Measurements from ENCODE around the gene DNAL4. TPM values are rescaled to one million over a fixed set of nuclear protein-coding genes. Genes with fewer than 3 reads are reported as not detected.
A peak's percentile ranks its signal among the peaks of the same experiment; 100 is the strongest.

The DNAL4 gene
- total and polyA plus RNA-seq, 11 donors: 7.9 to 16.4 (median 10.4) TPM

DNA sequence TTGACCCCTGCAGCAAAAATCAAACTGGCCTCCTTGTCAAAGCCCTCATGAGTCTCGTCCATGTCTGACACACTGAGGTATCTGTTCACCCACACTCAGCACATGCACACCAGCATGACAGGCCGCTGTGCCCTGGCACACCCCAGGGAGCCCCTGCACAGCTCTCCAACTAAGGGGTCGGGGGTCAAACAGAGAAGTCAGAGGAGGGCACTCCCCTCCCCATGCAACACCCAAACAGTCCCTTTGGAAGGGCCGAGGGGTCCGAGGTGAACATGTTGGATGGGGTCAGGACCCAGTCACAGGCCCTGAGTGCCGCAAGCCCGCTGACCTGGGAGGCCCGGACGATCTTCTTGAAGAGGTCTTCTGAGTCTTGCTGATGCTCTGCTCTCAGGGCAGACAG, 52.8 kb downstream of the DNAL4 start:
- intact Hi-C loops (cut with DNase I): no loop called here
- peak in 3 of 5 donors; percentile 10 to 48 (median 26) for DNase-seq
- no peak for ATAC-seq
- Histone ChIP-seq H3K9me3 (no peaks in the 10 kb centered on the region), H3K27me3 (no peaks in the 10 kb centered on the region), H3K4me1 (peaks cover 0 to 6% (median 0%) of the 10 kb centered on the region in 12 donors), H3K27ac (no peak overlapping the region), H3K4me3 (no peak overlapping the region), H3K36me3 (peaks cover 8 to 100% (median 100%) of the 10 kb centered on the region in 9 donors)
- TF ChIP-seq POLR2A (IDR thresholded peaks at IDR 0.05): no peak
- TF ChIP-seq, protein P1, sequence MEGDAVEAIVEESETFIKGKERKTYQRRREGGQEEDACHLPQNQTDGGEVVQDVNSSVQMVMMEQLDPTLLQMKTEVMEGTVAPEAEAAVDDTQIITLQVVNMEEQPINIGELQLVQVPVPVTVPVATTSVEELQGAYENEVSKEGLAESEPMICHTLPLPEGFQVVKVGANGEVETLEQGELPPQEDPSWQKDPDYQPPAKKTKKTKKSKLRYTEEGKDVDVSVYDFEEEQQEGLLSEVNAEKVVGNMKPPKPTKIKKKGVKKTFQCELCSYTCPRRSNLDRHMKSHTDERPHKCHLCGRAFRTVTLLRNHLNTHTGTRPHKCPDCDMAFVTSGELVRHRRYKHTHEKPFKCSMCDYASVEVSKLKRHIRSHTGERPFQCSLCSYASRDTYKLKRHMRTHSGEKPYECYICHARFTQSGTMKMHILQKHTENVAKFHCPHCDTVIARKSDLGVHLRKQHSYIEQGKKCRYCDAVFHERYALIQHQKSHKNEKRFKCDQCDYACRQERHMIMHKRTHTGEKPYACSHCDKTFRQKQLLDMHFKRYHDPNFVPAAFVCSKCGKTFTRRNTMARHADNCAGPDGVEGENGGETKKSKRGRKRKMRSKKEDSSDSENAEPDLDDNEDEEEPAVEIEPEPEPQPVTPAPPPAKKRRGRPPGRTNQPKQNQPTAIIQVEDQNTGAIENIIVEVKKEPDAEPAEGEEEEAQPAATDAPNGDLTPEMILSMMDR (IDR thresholded peaks at IDR 0.05): no peak
- WGBS, 4 donors: 90 to 95% (median 93%) methylated on average over 9 of the region's 9 CpGs

DNA sequence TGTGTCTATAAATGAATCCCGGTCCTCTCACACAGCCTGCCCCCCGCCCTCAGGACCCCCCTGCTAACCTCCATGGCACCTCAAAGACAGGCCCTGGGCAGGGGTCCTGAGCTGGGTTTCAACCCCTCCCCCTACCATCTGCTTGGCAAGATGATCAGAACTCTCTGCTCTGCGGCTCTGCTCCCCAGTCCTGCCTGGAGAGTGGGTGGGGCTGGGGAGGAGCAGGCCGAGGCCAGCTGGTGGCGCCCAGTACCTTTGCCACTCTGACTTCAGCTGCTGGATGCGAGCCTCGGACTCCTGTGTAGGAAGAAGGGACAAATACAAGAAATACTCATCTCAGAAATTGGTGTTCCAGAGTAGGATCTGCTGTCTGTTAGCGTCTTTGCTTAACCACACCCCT, 53.2 kb downstream of the DNAL4 start:
- DNase-seq (peak in 2 of 5 donors; percentile 8 to 27), ATAC-seq (no peak)
- Histone ChIP-seq H3K27me3 (no peaks in the 10 kb centered on the region), H3K4me1 (peaks cover 0 to 8% (median 3%) of the 10 kb centered on the region in 12 donors), H3K27ac (no peak overlapping the region), H3K9me3 (no peaks in the 10 kb centered on the region), H3K36me3 (peaks cover 8 to 100% (median 100%) of the 10 kb centered on the region in 9 donors), H3K4me3 (no peak overlapping the region)
- WGBS, 4 donors: 83 to 90% (median 87%) methylated on average over 8 of the region's 8 CpGs
- TF ChIP-seq, protein P1 (IDR thresholded peaks at IDR 0.05): no peak
- no peak for TF ChIP-seq POLR2A (IDR thresholded peaks at IDR 0.05)
- intact Hi-C loops (cut with DNase I): no loop called here

DNA sequence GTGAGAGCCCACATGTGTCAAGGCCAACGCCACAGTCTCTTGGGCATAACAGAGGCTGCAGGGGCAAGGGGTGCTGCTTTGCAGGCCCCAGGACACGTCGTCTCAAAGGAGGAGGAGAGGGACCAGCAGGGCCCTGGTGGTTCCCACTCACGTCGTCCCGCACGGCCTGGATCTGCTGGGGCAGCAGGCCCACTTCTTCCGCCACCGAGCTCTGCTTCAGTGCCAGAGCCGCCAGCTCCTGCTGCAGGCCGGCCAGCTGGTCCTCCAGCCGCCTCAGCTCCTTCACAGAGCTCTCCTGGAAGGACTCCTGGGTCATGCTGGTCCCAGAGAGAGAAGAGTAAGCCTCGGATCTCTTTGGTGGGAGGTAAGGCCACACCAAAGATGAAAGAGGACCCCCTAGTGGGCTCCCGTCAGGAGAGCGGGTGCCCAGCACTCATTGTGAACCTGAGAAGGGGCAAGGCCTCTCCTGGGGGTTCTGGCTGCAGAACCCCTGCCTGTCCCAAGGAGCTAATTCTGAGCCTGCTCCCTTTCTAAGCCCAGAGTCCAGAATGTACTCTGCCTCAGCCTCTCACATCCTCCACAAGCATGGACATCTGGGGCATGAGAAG, 53.7 kb downstream of the DNAL4 start:
- peak overlapping the region in 1 of 12 donors; percentile 15 for H3K27ac ChIP-seq
- ATAC-seq: no peak
- intact Hi-C loops (cut with DNase I): no loop called here
- peaks cover 0 to 10% (median 4%) of the 10 kb centered on the region in 12 donors for H3K4me1 ChIP-seq
- no peak overlapping the region for H3K4me3 ChIP-seq
- TF ChIP-seq, protein P1 (IDR thresholded peaks at IDR 0.05): no peak
- TF ChIP-seq POLR2A (IDR thresholded peaks at IDR 0.05): no peak
- 87 to 93% (median 92%) methylated on average over 15 of the region's 15 CpGs for WGBS, 4 donors
- no peaks in the 10 kb centered on the region for H3K9me3 ChIP-seq
- peaks cover 8 to 100% (median 97%) of the 10 kb centered on the region in 9 donors for H3K36me3 ChIP-seq
- peak in 3 of 5 donors; percentile 12 to 53 (median 13) for DNase-seq
- no peaks in the 10 kb centered on the region for H3K27me3 ChIP-seq

DNA sequence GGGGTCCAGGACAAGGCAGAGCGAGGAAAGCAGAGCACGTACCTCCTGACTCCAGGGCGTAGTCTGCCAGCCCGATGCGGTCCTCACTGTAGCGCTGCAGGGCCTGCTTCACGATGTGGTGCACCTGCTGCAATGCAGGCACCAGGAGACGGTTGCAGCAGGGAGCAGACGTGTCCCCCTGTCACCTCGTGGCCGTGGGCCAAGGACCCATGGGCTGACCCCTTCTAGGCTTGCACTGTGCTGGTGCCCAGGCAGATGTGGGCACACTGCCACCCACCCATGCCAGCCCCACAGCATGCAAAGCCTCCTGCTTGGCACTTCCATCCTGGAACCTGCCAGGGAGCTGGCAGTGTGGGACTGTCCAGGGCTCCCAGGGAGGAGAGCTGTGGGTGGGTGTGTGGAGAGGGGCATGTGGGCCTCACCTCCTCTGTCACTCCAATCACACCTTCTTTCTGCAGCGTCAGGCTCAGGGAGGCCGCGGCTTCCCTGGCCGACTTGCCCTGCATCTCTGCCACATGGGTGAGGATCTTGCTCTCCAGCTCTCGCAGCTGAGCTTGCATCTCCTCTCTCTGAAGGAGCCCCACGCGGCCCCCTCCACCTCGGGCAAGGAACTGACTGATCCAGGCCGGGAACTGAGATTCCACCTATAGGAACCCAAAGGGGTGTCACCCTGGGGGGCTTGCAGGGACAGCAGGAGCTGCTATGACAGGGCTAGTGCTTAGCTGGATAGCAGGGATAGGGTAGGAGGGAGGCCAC, 54.5 kb downstream of the DNAL4 start:
- H3K4me3 ChIP-seq: no peak overlapping the region
- H3K27ac ChIP-seq: peak overlapping the region in 1 of 12 donors; percentile 15
- peaks cover 0 to 17% (median 6%) of the 10 kb centered on the region in 12 donors for H3K4me1 ChIP-seq
- peaks cover 8 to 100% (median 94%) of the 10 kb centered on the region in 9 donors for H3K36me3 ChIP-seq
- no peaks in the 10 kb centered on the region for H3K9me3 ChIP-seq
- TF ChIP-seq, protein P1 (IDR thresholded peaks at IDR 0.05): no peak
- TF ChIP-seq POLR2A (IDR thresholded peaks at IDR 0.05): no peak
- WGBS, 4 donors: 79 to 91% (median 87%) methylated on average over 10 to 20 of the region's 20 CpGs
- intact Hi-C loops (cut with DNase I): no loop called here
- ATAC-seq (peak; percentile 26 to 66 (median 52)), DNase-seq (peak in 3 of 5 donors; percentile 29 to 54 (median 42))
- H3K27me3 ChIP-seq: no peaks in the 10 kb centered on the region
